Measurements from ENCODE around the gene PPDPF.

GRCh38 chr20:63522981-63523611, 2.5 kb downstream of the PPDPF start:
- no peak for TF ChIP-seq POLR2A (IDR thresholded peaks at IDR 0.05)
- no peak for TF ChIP-seq CTCF (IDR thresholded peaks at IDR 0.05)
